Stimulated activated CD4-positive, alpha-beta T cell treated with anti-CD3 and anti-CD28 coated beads, Interleukin-2, amount 100 ng/mL, for 24 hours (primary cell): ENCODE results near the gene NLRP10.
"Not testable (repeated sequence)": the region's sequence is repeated elsewhere in the genome, so short reads cannot be mapped to it uniquely, and the experiment has no call there.

ENCODE experiments used
- DNase-seq, 2 donors: peaks; one replicate each; pipeline ENCODE4 v3.0.0-alpha.2; 2020

Gene NLRP10

GRCh38 chr11:7965386-7965785 is at the start of gene NLRP10:
Gene NLRP10 (minus strand): TSS chr11:7965447. CDS start chr11:7963495, 1,952 bp downstream.
- DNase-seq, result no peak

- DNase-seq, result no peak
These were observed 48.6 kb upstream of the NLRP10 start for GRCh38 chr11:8013833-8014232.

- no peak for DNase-seq
These were observed 46.8 kb upstream of the NLRP10 start for GRCh38 chr11:8011981-8012444.

GRCh38 chr11:8011371-8011770 is 46.1 kb upstream of the NLRP10 start:
- DNase-seq, result no peak

- no peak for DNase-seq
These were observed 44.6 kb upstream of the NLRP10 start for GRCh38 chr11:8009856-8010255.

- DNase-seq, result no peak
These were observed 43.0 kb upstream of the NLRP10 start for GRCh38 chr11:8008212-8008611.

- DNase-seq, result peak; percentile 41 to 49
These were observed 41.2 kb upstream of the NLRP10 start for GRCh38 chr11:8006349-8006977.

GRCh38 chr11:8005556-8005955 is 40.3 kb upstream of the NLRP10 start:
- DNase-seq, result no peak

- no peak for DNase-seq
These were observed 38.8 kb upstream of the NLRP10 start for GRCh38 chr11:8004008-8004407.

- no peak for DNase-seq
These were observed 37.9 kb upstream of the NLRP10 start for GRCh38 chr11:8003187-8003586.

- no peak for DNase-seq
These were observed 37.4 kb upstream of the NLRP10 start for GRCh38 chr11:8002676-8003075.

GRCh38 chr11:8000390-8000789 is 35.1 kb upstream of the NLRP10 start:
- no peak for DNase-seq

- no peak for DNase-seq
These were observed 34.5 kb upstream of the NLRP10 start for GRCh38 chr11:7999795-8000194.

GRCh38 chr11:7994581-7995278 is 29.5 kb upstream of the NLRP10 start:
- DNase-seq, result no peak

GRCh38 chr11:7987560-7987883 is 22.3 kb upstream of the NLRP10 start:
- DNase-seq, result not testable (repeated sequence)

GRCh38 chr11:7986768-7987559 is 21.7 kb upstream of the NLRP10 start, which contains the start of gene EIF3F:
Gene EIF3F (plus strand): TSS chr11:7987337. CDS start chr11:7987353, 16 bp downstream.
- peak; percentile 83 to 89 for DNase-seq

GRCh38 chr11:7983832-7984590 is 18.8 kb upstream of the NLRP10 start:
- no peak for DNase-seq

- DNase-seq, result no peak
These were observed 17.4 kb upstream of the NLRP10 start for GRCh38 chr11:7982582-7983119.

GRCh38 chr11:7981619-7982157 is 16.4 kb upstream of the NLRP10 start:
- DNase-seq, result no peak

- no peak for DNase-seq
These were observed 12.1 kb upstream of the NLRP10 start for GRCh38 chr11:7977232-7977917.

GRCh38 chr11:7974668-7975067 is 9.4 kb upstream of the NLRP10 start:
- no peak for DNase-seq

- no peak for DNase-seq
These were observed 7.8 kb upstream of the NLRP10 start for GRCh38 chr11:7973011-7973410.
